ENCODE measurements around the gene COL25A1.
A peak's percentile ranks its signal among the peaks of the same experiment; 100 is the strongest.

The COL25A1 gene

DNA sequence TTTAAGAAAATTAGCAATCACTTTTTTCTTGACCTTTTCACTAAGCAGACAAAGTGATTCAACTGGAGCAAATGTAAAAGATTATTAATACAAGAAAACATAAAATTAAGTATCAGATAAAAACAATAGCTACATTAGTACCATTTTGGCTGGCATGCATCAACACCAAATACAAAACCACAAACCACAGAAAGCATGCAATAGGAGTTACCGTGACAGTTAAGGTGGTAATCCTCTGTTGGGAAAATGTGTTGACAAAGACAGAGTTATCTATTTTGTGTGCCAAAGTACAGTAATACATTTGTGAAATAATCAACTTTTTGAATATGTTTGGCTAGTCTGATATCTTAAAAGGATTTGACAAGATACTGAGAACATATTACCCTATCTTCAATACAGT lies 449.8 kb downstream of the COL25A1 start:
- no peak for DNase-seq

DNA sequence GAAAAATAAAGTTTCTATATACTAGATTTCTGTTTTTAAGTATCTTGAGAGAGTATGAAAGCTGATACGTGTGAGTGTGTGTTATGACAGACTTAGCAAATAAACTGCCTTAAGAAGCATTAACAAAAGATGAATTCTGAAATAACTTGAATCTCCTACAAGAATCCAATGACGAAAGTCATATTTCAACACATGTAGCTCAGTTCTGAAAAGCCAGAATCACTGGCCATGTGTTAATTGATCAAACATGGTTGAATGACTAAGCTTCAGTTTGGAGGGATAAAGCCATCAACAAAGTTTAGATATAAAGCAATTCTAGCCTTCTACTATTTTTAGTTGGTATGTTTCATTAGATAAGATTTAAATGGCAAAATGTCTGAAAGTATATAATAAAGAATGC lies 451.1 kb downstream of the COL25A1 start:
- DNase-seq, result no peak

DNA sequence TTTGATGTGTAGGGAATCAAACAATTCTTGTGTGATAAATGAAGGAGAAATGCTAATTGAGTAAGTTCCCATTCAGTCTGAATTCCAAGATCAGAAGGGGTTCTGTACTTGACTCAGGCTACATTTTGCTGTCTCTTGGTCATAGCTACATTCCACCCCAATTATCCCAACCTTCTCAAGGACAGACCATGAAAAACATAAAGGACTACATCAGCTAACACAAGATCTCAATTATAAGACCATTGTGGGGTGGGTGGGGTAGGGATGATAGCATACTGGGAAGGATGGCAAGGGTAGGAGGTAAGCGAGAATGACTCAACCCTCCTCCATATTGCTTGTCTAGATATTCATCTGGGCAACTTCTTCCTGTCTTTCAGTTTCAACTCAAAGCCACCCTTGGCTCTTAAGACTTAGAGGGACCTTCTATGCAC lies 452.2 kb downstream of the COL25A1 start:
- DNase-seq, result no peak

DNA sequence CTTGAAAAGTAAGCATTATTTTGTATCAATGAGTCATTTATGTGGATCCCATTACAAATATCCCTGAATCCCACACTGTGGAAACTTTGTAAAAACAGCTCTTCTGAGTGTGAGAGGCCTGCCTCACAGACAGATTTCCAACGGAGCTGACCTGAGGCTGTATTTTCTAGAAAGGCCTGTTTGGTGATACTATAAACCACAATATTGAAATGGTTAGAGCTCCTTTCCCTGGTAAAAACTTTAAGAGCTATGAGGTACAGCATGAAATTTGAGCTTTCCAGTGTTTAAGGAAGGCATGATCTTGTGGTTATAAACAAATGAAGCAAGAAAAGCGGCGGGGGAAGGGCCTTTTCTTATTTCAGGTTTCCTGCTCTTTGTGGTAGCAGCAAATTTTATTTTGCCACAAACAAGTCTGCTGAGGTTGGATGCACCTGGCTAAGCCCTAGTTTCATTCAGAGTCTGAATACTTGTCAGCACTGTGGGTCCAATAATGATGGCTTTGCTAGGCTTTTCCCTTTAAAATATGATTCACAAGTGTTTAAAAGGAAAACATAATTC lies 452.8 kb downstream of the COL25A1 start:
- no peak for DNase-seq

DNA sequence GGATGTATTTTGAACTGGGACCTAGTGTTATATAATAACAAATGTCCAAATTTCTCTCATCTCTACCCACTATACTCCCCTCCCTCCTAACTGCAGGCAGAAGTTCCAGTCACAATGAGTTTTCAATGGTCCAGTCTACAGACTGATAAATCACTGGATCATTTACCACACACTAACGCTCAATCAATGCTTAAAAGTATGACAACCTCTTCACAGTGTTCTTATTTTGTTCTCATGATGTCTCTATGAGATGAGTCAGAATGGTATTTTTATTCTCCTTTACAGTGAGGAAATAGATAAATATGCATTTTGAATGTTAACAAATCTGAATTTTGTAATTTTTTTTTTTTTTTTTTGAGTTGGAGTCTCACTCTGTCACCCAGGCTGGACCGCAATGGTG lies 455.9 kb downstream of the COL25A1 start:
- no peak for DNase-seq

DNA sequence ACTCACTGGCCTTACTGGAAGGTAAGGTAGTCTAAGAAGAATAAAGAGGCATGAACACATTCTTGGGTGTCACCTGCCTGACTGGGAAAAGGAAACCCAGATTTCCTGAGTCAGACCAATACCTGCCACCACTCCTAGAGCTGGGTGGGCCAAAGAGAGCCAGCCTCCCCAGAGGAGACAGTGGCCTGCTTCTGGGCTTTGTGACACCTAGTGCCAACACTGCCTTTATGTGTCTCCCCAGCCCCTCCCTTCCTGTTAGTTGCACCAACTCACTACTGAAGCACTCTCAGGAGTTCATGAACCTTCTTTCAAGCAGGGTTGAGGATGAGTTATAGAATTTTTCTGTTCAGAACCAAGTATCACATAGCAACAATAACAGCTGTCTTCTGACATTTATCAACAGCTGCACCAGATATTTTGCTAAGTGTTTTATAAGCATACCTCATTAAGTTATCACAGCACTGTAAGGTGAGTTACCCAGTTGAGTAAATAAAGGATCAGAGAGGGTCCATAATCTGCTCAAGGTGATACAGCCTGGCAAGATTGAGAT lies 462.0 kb downstream of the COL25A1 start:
- no peak for DNase-seq

DNA sequence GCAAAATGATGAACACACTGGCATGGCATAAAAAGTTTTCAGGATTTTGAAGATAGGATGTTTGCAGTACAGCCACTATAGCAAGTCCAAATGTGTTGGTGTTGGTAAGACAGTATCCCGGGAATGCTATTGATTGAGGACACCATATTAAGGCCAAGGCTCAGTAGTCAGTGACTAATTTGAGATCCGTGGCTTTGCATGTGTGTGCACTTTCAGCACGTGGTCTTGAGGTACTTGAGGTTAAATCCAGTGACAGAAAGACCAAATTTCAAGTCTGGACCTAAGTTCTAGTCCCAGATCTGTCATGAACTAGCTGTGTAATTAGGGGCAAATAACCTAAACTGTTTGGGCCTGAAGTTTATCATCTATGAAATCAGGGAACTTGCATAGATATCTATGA lies 463.1 kb downstream of the COL25A1 start:
- no peak for DNase-seq

DNA sequence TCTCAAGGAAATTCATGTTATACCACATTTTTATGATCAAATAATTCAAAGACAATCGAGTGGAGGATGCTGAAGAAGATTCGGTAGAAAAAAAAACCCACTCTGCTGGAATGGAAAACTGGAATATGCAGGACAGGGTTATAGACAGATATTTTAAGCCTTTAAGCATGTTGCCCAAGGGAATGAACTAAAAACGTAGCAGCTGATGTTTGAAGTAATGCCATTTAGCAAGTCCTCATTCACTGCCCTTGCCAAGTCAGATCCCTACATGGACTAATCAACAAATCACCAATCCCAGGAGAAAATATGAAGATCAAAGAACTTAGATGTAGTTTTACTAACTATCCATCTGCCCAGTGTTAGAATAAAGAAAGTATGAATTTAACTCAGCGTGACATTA lies 464.0 kb downstream of the COL25A1 start:
- no peak for DNase-seq

DNA sequence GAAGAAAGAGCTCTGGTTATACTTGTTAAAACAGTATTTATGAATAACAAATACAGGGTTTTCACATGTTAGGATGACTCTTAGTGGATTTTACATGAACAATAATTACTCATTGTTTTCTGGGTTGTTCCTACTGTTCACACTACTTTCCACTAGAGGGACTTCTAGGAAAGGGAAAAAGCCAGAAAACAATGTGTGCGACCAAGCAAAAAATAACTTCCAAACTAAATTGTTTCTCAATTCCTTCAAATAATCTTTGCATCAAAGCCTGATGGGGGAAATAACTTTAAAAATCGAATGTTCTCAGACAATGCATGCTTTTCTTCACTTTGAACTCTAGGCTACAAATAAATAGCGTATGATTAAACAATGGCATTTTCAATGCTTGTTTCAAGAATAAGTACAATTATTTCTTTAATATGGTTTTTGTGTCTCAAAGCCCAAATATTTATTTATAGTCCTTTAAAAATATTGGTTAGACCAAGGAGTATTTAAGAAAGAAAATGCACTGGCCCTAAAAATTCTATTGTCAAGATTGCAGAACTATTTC lies 467.5 kb downstream of the COL25A1 start:
- no peak for DNase-seq

DNA sequence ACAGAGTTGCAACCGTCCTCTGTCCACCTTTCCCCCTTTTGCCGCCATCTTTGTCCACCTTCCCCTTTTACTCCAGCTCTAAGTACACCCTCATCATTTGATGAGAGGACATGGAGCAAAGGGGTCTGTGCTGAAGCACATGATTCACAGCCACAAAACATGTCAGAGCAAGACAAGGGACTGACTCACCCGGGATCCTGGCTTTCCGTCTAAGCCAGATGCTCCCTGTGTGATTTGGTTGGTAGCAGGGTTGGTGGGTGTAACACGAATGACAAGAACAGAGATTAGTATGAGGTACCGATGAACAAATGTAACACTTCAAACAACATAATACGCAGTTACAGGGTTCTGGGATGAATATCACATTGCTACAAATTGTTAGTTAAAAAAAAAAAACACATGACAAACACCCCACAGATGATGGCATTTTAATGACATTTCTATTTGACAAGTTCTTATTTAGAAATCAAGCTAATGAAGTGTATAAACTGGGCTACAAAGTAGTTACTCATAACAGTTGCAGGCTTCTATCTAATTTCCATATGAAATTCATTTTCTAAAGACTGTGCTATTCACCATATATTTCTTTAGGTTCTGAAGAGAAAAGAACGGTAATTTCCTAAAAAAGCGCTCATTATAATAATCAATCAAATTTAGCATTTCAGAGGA lies 468.2 kb downstream of the COL25A1 start:
- DNase-seq, result no peak

DNA sequence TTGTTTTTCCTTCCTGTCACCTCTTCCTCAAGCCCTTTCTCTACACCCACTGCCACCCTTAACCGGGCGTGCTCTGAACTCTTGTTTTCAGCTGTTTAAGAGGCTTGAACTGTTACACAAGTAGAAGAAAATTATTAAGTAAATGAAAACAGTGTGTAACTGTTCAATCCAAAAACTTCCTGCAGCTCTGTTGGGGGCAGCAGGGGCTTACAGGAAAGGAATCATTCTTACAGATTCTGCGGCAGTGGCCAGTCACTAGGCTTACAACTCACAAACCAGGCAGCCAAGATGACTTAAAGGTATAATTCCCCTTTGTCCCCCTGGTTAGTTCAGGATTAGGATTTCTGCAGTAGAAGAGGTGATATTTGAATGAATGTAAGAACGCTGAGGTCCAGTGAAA lies 469.4 kb downstream of the COL25A1 start:
- no peak for DNase-seq

DNA sequence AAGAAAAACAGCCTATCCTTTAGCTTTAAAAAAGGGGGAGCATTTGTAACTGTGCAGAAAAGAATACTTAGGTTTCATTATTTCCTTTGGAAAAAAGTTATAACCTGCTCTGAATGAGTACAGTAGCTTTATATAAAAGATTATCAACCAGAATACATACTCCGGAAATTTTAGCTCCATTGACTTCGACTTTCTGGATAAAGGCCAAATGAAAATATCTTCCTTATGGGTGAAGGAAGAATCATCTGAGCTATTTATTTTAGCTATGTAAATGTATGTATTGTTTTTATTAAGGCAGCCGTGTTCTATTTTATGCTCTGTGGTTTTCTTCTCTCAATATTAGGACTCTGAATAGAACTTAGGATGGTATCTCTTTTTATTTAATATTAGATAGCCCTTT lies 470.6 kb downstream of the COL25A1 start:
- DNase-seq, result no peak

DNA sequence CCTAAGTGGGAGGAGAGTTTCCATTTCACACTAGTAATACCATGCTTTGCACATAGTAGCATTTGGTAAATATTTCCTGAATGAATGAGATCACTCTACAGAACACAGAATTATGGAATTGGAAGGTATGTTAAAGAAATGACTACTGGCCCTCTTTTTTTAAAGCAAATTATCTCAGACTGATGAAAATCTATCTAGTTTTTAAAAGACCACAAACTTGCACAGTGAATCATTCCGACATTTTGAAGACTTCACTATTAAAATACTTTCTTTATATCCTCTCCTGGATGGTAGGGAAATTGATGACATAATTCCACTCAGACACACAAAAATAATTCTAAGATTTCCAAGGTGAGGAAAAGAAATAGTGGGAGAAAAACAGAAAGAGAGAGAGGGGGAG lies 471.2 kb downstream of the COL25A1 start:
- DNase-seq, result no peak

DNA sequence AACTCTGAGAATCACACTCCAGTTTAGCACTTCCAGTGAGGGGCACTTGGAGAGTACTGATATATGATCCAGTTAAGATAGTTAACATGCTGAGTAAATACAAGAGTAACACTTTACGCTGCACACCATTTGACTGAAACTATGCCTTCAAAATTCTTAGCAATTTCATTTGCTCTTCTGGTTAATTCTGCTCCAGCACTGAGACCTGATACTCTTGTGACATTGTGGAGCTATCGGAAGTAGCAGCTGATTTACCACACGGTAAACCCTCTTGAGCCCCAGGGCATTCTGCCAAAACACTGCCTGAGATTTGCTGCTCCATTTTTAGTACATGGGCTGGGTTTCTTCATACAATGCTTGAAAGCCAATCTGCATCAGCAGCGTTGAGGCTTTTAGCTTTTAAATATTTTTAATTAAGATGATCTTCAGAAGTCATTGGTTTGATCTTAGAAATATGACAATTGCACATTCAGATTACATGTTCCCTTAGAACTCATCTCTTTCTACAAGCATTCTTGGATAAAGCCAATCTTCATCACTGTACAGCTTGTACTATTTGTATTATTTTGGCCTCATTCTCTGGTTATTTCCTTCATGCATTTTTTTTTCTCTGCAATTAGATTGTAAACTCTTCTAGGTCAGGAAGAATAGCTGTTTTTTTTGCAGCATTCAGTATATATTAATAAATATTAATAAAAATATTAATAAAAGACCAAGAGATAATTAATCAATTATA lies 471.8 kb downstream of the COL25A1 start:
- DNase-seq, result peak; percentile 20

DNA sequence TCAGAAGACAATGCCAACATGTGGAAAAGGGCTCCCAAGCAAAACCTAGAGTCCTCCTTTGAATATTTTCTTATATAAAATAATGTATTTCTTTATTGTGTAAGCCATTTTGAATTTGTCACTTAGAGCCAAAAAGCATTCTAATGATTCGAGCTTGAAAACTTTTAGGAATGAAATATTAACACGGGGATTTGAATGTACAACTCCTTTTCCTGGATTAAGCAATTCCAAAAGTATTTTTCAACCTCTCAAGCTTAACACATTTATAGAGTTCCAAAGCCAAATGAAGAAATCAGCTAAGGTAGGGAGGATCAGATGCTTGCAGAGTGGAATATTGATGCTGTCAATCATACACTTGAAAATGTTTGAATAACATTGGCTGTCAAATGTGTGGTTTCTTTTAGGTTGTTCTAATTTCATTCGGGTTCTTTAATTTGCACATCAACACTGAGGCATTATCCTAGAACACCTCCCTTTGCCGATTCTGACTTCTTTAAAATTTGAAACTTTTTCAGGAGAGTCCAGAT lies 472.4 kb downstream of the COL25A1 start:
- DNase-seq, result no peak

DNA sequence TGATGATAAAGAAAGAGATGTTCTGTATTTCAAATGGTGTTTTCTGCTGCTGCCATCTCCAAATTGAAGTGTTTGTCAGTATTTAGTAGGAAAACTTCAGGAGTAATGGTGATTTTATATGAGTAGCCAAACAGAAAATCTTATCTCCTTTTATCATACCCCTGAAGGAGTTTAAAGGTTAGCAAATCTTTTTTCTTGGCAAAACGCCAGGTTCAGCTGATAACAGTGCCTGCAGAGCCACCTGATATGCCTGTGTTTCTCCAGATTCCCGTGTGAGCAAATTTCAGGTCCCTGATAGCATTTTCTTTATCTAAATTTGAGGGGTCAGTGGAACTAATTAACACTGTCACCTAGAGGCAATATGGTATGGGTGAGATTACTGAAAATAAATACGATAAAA lies 473.8 kb downstream of the COL25A1 start:
- no peak for DNase-seq

DNA sequence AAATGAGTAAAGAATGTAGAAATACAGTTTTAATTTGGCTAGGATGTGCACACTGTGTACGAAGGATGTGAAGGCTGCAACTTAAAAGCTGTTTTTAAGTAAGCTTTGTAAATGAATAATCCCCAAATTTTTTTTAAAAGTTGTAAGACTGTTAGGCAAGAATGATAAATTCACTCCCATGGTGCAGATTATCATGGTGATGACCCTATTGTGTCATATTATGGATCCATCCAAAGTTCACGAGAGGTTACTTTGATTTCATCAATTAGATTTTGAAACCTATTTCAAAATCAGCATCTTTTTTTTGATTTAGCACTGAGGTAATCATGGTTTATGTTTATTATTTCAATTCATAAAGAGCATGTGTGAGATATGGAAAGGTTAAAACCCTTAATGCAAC lies 476.7 kb downstream of the COL25A1 start:
- no peak for DNase-seq

DNA sequence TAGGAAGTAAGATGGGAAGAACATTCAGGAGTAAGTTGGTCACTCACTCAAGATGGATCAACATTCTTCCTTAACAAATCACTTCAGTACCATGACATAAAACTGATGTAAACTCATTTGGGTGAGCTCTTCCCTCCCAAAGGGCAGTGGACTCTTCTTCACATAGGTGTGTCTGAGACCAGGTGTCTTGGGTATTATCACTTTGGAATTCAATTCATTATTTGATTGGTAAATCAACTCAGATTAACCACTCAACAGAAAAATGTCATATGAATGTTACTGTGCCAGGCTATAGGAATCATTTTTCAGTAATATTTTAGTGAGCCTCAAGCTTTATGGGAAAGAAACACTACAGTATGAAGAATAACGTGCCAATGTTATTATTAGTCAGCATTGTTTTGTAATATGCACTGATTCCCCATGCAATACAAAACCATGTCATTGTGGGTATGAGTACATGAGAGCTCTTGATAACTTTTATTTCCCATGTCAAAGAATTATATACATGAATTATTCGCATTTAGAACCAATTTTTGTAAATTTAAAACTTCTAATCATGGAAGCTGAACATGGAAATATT lies 481.0 kb downstream of the COL25A1 start:
- no peak for DNase-seq

DNA sequence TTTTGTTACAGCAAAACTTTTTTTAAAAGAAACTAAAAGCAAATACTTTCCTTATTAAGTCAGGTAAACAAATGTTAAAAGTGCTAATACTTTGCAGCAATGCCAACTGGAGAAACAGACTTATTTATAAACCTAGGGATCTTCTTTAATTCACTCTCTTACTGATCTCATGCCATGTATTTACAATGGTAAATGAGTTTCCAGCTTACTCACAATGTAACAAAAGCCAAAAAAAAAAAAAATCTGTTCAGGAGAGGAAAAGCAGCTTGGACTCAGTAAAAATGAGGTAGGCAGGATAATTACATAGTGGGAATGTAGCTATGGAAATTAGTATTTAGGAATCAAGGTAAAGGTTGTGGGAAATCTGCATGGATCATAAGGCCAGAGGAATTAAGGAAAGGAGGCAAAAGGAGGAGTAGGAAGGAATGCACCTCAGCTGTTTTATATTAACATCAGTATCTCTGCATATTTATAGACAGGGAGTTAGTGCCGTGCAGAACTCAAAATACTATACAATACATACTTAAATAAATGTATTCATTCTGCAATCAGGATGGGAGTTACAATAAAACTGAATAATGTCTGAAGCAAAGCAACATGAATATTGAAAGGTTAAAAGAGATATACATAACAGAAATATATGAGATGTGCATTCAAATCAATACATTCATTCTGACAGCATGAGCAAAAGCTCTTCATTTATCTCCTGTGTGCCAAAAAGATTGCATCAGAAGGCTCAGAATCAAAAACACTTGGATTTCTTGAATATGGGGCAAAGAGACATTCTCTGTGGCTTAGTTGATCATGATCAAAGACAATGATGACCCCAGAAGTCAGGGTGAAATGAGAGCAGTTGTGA lies 481.7 kb downstream of the COL25A1 start:
- no peak for DNase-seq

DNA sequence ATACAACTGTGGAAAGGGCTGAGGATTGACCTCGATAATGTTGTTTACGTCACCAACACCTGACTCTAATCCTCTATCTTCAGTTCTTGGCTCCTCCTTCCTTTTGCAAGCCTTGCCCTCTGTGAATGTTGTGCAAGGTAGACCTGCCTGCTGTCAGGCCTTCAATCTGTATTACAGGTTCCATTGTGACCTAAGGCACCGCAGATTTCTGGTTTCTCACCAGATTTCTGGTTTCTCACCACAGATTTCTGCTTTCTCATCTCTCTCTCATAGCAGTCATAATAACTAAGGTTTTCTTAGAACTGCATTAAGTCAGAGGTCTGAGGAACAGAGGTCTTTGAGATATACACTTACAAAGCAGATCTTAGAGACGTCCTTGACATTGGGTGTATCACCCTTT lies 488.1 kb downstream of the COL25A1 start:
- DNase-seq, result no peak

DNA sequence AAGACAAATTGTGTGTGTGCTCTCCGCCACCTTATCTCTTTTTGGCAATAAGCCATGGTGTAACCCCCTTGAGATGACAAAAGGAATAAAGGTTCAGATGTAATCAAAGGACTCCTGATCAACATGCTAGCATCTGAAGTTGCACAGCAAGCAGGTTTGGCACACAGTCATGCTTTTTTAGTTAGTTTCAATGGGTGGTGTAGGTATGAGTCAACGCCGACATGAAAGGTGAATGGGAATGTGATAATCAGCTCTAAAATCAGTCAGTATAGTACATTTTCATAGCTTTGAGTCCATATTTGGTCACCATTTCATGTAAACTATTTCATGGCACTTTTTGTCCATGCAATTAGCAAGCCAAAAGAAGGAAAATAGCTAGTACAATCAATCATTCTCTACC lies 489.2 kb downstream of the COL25A1 start:
- no peak for DNase-seq

DNA sequence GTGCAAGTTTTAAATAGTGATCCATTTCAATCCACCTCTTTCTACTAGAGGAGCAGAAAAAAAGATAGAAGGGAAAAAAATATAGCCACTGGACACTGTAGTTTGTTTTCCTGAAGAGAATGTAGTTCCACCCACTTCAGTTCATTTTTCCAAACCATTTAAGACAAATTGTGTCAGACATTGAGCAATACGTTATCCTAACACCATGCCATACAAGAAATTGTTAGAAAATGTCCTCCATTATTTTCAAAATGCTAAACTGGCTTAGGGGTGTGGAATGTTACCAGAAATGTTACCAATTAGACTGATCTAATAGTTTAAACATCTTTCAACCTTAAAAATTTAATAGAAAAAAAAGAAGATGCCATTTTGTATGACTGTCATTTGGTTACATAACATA lies 491.0 kb downstream of the COL25A1 start:
- no peak for DNase-seq

Data from right kidney (tissue), 1 donor.